ENCODE measurements around the gene PTPRN2.

PTPRN2 gene

GRCh38 chr7:158602905-158603772 is 15.5 kb upstream of the PTPRN2 start:
- DNase-seq: peak; percentile 27

GRCh38 chr7:158602041-158602440 is 14.4 kb upstream of the PTPRN2 start:
- no peak for DNase-seq

GRCh38 chr7:158601090-158601489 is 13.5 kb upstream of the PTPRN2 start:
- DNase-seq: no peak

GRCh38 chr7:158596745-158597144 is 9.1 kb upstream of the PTPRN2 start:
- no peak for DNase-seq

GRCh38 chr7:158596309-158596708 is 8.7 kb upstream of the PTPRN2 start:
- no peak for DNase-seq

GRCh38 chr7:158595068-158595467 is 7.4 kb upstream of the PTPRN2 start:
- no peak for DNase-seq

GRCh38 chr7:158592541-158592940 is 4.9 kb upstream of the PTPRN2 start:
- DNase-seq: no peak

- no peak for DNase-seq
These were observed 4.3 kb upstream of the PTPRN2 start for GRCh38 chr7:158591944-158592343.

GRCh38 chr7:158590181-158590530 is 2.5 kb upstream of the PTPRN2 start:
- DNase-seq: no peak

- DNase-seq: no peak
These were observed 2.0 kb upstream of the PTPRN2 start for GRCh38 chr7:158589653-158590052.

GRCh38 chr7:158588878-158589442 is 1.3 kb upstream of the PTPRN2 start:
- DNase-seq: no peak

GRCh38 chr7:158588085-158588877 is 658 bp upstream of the PTPRN2 start:
- no peak for DNase-seq

GRCh38 chr7:158586499-158587161 is 993 bp downstream of the PTPRN2 start:
- no peak for DNase-seq

GRCh38 chr7:158585721-158586498 is 1.7 kb downstream of the PTPRN2 start:
- no peak for DNase-seq

GRCh38 chr7:158584407-158584806 is 3.2 kb downstream of the PTPRN2 start:
- DNase-seq: no peak

GRCh38 chr7:158583810-158584209 is 3.8 kb downstream of the PTPRN2 start:
- DNase-seq: no peak

GRCh38 chr7:158583143-158583542 is 4.5 kb downstream of the PTPRN2 start:
- no peak for DNase-seq

- no peak for DNase-seq
These were observed 5.5 kb downstream of the PTPRN2 start for GRCh38 chr7:158582089-158582456.

GRCh38 chr7:158581440-158582088 is 6.1 kb downstream of the PTPRN2 start:
- no peak for DNase-seq

GRCh38 chr7:158579662-158580646 is 7.7 kb downstream of the PTPRN2 start:
- DNase-seq: no peak
